Naive thymus-derived CD4-positive, alpha-beta T cell (primary cell): Measurements from ENCODE around the gene RFXANK. TPM values are rescaled to one million over a fixed set of nuclear protein-coding genes. Genes with fewer than 3 reads are reported as not detected.
"Not testable (repeated sequence)": the region's sequence is repeated elsewhere in the genome, so short reads cannot be mapped to it uniquely, and the experiment has no call there.

Experiments
- ATAC-seq: fragments of 150-1000 bp; cut with Tn5 transposase; 2 replicates; pipeline ENCODE4 v1.10.0; 2021; ENCODE audit warnings: mild to moderate bottlenecking, moderate library complexity
- CTCF ChIA-PET: fragments of 350-600 bp; sonication (Branson Sonifier 250); formaldehyde crosslinking; loops from one replicate; lab custom pipeline; 2021; ENCODE audit warnings: antibody characterized with exemption; lab: Charles Lee
- POLR2A ChIA-PET: fragments of 350-600 bp; sonication (Branson Sonifier 250); formaldehyde crosslinking; loops from one replicate; lab custom pipeline; 2021; ENCODE audit warnings: antibody characterized with exemption, inconsistent platforms; lab: Charles Lee
- DNase-seq, 9 donors: peaks; one replicate each; pipeline versions ENCODE4 v3.0.0 to v3.0.0-alpha.2; 2020 to 2022; ENCODE audit warnings: mixed read lengths in 1 of 9
- H3K27ac ChIP-seq: one replicate; pipeline ENCODE4 v1.7.0; 2013; ENCODE audit warnings: mild to moderate bottlenecking, low read depth, low read length, moderate library complexity
- H3K27me3 ChIP-seq, 2 donors: one replicate each; pipeline ENCODE4 v1.7.0; 2013; ENCODE audit warnings: low read length in 2 of 2, mild to moderate bottlenecking in 2 of 2, moderate library complexity in 2 of 2; ENCODE audit not compliant: control insufficient read depth in 2 of 2, insufficient read depth in 2 of 2
- H3K36me3 ChIP-seq, 3 experiments: 1 replicate in 2 of 3; 2 replicates in 1 of 3; pipeline ENCODE4 v1.7.0; 2013; ENCODE audit warnings: low read length in 3 of 3, mild to moderate bottlenecking in 3 of 3, moderate library complexity in 1 of 3; ENCODE audit not compliant: insufficient read depth in 3 of 3, control insufficient read depth in 2 of 3
- H3K4me1 ChIP-seq, 2 donors: one replicate each; pipeline ENCODE4 v1.7.0; 2013; ENCODE audit warnings: low read length in 2 of 2, mild to moderate bottlenecking in 2 of 2, moderate library complexity in 1 of 2; ENCODE audit not compliant: control insufficient read depth in 2 of 2, insufficient read depth in 2 of 2
- H3K4me3 ChIP-seq: 2 replicates; pipeline ENCODE4 v1.7.0; 2013; ENCODE audit warnings: mild to moderate bottlenecking, low read length
- H3K9me3 ChIP-seq, 3 experiments: 1 replicate in 2 of 3; 2 replicates in 1 of 3; pipeline ENCODE4 v1.7.0; 2013; ENCODE audit warnings: low read length in 3 of 3; ENCODE audit not compliant: control insufficient read depth in 2 of 3
- H3K27ac Mint-ChIP-seq, 9 donors: one replicate each; pipeline ENCODE4 v1.8.0; 2020 to 2022; ENCODE audit warnings: mixed read lengths in 9 of 9, mild to moderate bottlenecking in 8 of 9, moderate library complexity in 5 of 9, inconsistent platforms in 2 of 9
- H3K27me3 Mint-ChIP-seq, 5 donors: one replicate each; pipeline ENCODE4 v1.8.0; 2021 to 2022; ENCODE audit warnings: mixed read lengths in 5 of 5, mild to moderate bottlenecking in 1 of 5
- H3K36me3 Mint-ChIP-seq, 5 donors: one replicate each; pipeline ENCODE4 v1.8.0; 2020 to 2022; ENCODE audit warnings: mixed read lengths in 5 of 5, mild to moderate bottlenecking in 3 of 5, inconsistent platforms in 1 of 5
- H3K4me1 Mint-ChIP-seq, 7 donors: one replicate each; pipeline ENCODE4 v1.8.0; 2020 to 2022; ENCODE audit warnings: mixed read lengths in 7 of 7, mild to moderate bottlenecking in 3 of 7, inconsistent platforms in 1 of 7
- H3K4me3 Mint-ChIP-seq, 10 donors: one replicate each; pipeline ENCODE4 v1.8.0; 2020 to 2022; ENCODE audit warnings: mild to moderate bottlenecking in 10 of 10, mixed read lengths in 10 of 10, moderate library complexity in 6 of 10, inconsistent platforms in 2 of 10
- H3K9me3 Mint-ChIP-seq, 11 donors: one replicate each; pipeline ENCODE4 v1.8.0; 2020 to 2022; ENCODE audit warnings: mixed read lengths in 11 of 11, mild to moderate bottlenecking in 4 of 11, inconsistent platforms in 1 of 11, moderate library complexity in 1 of 11
- intact Hi-C, 2 donors: fragments of 100-400 bp; cut with micrococcal nuclease; formaldehyde crosslinking; loops; one replicate each; pipeline ENCODE4 v1.15.1; 2023
- polyA plus RNA-seq, 2 donors: library from polyadenylated mRNA; unstranded; fragments of 300-500 nt; fragmentation: Illumina TruSeq; gene quantifications; one replicate each; pipeline ENCODE4 v1.2.3, GENCODE V29; 2021
- total RNA-seq, 6 experiments: library from RNA in 5 of 6; stranded (reverse) in 5 of 6; gene quantifications; 1 replicate in 5 of 6; 2 replicates in 1 of 6; pipeline ENCODE4 v1.2.3 and lab custom pipeline; 2021 to 2026

The RFXANK gene
- total and polyA plus RNA-seq, 7 experiments from 2014 or later: 60.8 to 114 (median 76.9) TPM

DNA sequence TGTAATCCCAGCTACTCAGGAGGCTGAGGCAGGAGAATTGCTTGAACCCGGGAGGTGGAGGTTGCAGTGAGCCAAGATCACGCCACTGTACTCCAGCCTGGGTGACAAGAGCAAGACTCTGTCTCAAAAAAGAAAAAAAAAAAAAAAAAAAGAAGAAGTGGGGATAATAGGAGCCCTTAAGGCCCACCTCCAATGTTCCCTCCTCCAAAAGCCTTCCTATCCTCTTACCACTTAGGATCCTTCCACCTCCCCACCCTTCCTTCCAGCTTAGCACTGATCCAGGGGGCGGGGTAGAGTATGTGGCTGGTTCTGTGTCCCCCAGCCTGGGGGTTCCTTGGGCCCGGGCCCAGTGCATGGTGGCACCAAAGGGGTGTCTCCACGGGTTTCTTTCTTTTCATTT is 18.8 kb upstream of the RFXANK start:
- H3K27me3 Mint-ChIP-seq, H3K4me3 ChIP-seq, H3K27ac ChIP-seq, H3K4me1 ChIP-seq, H3K4me3 Mint-ChIP-seq, H3K27me3 ChIP-seq, H3K9me3 ChIP-seq, DNase-seq, H3K9me3 Mint-ChIP-seq, POLR2A ChIA-PET, ATAC-seq, H3K27ac Mint-ChIP-seq: not testable (repeated sequence)
- peaks cover 14 to 20% (median 17%) of the 10 kb centered on the region in 7 donors for H3K4me1 Mint-ChIP-seq
- peaks cover 0 to 11% (median 0%) of the 10 kb centered on the region in 5 donors for H3K36me3 Mint-ChIP-seq
- intact Hi-C loops: loop anchor here in 1 of 2 donors (1.0 to 5.0 kb wide), 2 partner anchors 36 to 120 kb away; partner anchors contain the start of gene TMEM161A
- H3K36me3 ChIP-seq: peaks cover 0 to 22% (median 0%) of the 10 kb centered on the region in 3 experiments
- CTCF ChIA-PET: interaction anchor here (1.1 to 1.5 kb wide), 2 partner anchors 125 to 264 kb away, joined by 4 read pairs; no protein-coding TSS in a partner anchor

- CTCF ChIA-PET: no interaction called here
Observed at GRCh38 chr19:19176950-19177349, 15.1 kb upstream of the RFXANK start.

DNA sequence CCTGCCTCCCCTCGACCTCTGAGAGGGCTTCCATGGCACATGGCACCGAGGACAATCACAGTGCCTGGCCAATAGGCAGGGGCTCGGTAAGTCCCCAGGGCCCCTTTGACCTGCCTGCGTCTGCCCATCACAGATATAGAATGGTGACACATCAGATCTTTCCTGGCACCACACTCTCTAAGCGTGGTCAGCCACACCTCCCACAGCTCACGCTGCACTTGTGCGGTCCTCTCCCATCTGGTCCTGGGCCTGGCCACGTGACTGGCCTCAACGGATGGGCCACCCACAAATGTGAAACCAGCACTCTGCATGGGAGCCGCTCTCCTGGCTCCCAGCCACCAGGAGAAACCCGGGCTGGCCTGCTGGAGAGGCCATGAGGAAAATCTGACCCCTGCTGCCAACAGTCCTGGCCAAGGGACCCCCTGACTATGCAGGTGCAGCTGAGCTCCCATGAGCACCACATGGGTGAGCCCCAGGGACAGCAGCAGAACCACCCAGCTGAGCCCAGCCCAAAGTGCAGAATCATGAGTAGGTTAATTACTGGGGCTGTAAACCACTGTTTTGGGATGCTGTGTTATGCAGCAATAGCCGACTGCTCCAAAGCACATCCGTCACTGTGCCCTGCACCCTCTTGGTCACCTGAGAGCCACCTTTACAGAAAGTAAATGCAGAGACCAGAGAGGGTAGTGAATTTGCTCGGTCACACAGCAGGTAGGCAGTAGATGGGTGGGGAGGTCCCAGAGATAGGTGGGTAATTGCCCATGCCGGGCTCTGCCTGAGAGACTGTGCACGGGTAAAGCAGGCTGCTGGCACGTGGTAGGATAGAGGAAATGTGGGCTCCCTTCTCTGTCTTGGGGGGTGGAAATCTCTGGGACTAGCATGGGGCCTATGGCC is 12.3 kb upstream of the RFXANK start:
- H3K4me3 Mint-ChIP-seq: no peak overlapping the region
- no peaks in the 10 kb centered on the region for H3K9me3 Mint-ChIP-seq
- Histone ChIP-seq H3K4me3 (no peak overlapping the region), H3K4me1 (no peaks in the 10 kb centered on the region), H3K27ac (no peak overlapping the region), H3K36me3 (peaks cover 0 to 67% (median 0%) of the 10 kb centered on the region in 3 experiments), H3K9me3 (no peaks in the 10 kb centered on the region), H3K27me3 (no peaks in the 10 kb centered on the region)
- no peaks in the 10 kb centered on the region for H3K27me3 Mint-ChIP-seq
- intact Hi-C loops: no loop called here
- H3K27ac Mint-ChIP-seq: peak overlapping the region in 1 of 9 donors; percentile 19
- no peak for ATAC-seq
- peaks cover 0 to 32% (median 9%) of the 10 kb centered on the region in 5 donors for H3K36me3 Mint-ChIP-seq
- peaks cover 0 to 6% (median 0%) of the 10 kb centered on the region in 7 donors for H3K4me1 Mint-ChIP-seq
- no peak for DNase-seq
- POLR2A ChIA-PET: no interaction called here
- CTCF ChIA-PET: no interaction called here

More at GRCh38 chr19:19176950-19177349, 15.1 kb upstream of the RFXANK start:
- POLR2A ChIA-PET: no interaction called here
- no peaks in the 10 kb centered on the region for H3K27me3 ChIP-seq
- H3K36me3 ChIP-seq: peaks cover 0 to 55% (median 0%) of the 10 kb centered on the region in 3 experiments
- H3K27ac ChIP-seq: no peak overlapping the region
- Mint-ChIP-seq H3K4me3 (no peak overlapping the region), H3K27ac (no peak overlapping the region), H3K27me3 (no peaks in the 10 kb centered on the region), H3K9me3 (no peaks in the 10 kb centered on the region), H3K36me3 (peaks cover 0 to 23% (median 5%) of the 10 kb centered on the region in 5 donors), H3K4me1 (peaks cover 0 to 5% (median 0%) of the 10 kb centered on the region in 7 donors)
- H3K4me3 ChIP-seq: no peak overlapping the region
- intact Hi-C loops: no loop called here
- H3K4me1 ChIP-seq: no peaks in the 10 kb centered on the region
- no peaks in the 10 kb centered on the region for H3K9me3 ChIP-seq
- DNase-seq: no peak
- ATAC-seq: no peak

- Histone ChIP-seq H3K4me3 (no peak overlapping the region), H3K27me3 (no peaks in the 10 kb centered on the region), H3K4me1 (no peaks in the 10 kb centered on the region), H3K36me3 (peaks cover 0 to 76% (median 0%) of the 10 kb centered on the region in 3 experiments), H3K9me3 (no peaks in the 10 kb centered on the region), H3K27ac (no peak overlapping the region)
- Mint-ChIP-seq H3K4me3 (no peak overlapping the region), H3K4me1 (peaks cover 6 to 12% (median 8%) of the 10 kb centered on the region in 7 donors), H3K9me3 (peaks cover 0 to under 1% (median 0%) of the 10 kb centered on the region in 11 donors), H3K27me3 (no peaks in the 10 kb centered on the region), H3K27ac (peak overlapping the region in 1 of 9 donors; percentile 38), H3K36me3 (peaks cover 6 to 38% (median 10%) of the 10 kb centered on the region in 5 donors)
- CTCF ChIA-PET: no interaction called here
- intact Hi-C loops: no loop called here
- POLR2A ChIA-PET: no interaction called here
- DNase-seq: no peak
- no peak for ATAC-seq
Observed at GRCh38 chr19:19181488-19181998, 10.5 kb upstream of the RFXANK start.

GRCh38 chr19:19185853-19186740 is 6.0 kb upstream of the RFXANK start:
- Mint-ChIP-seq H3K27me3 (no peaks in the 10 kb centered on the region), H3K9me3 (peaks cover 0 to 2% (median 0%) of the 10 kb centered on the region in 11 donors), H3K4me1 (peaks cover 20 to 43% (median 30%) of the 10 kb centered on the region in 7 donors), H3K36me3 (peaks cover 6 to 35% (median 9%) of the 10 kb centered on the region in 5 donors), H3K4me3 (no peak overlapping the region), H3K27ac (peak overlapping the region in 6 of 9 donors; percentile 22 to 74 (median 62))
- POLR2A ChIA-PET: no interaction called here
- peak; percentile 86 for ATAC-seq
- H3K36me3 ChIP-seq: peaks cover 0 to 40% (median 0%) of the 10 kb centered on the region in 3 experiments
- no peak overlapping the region for H3K27ac ChIP-seq
- peak; percentile 29 to 70 (median 58) for DNase-seq
- intact Hi-C loops: loop anchor here (1.0 to 2.0 kb wide), 2 partner anchors 39 to 305 kb away; no protein-coding TSS in a partner anchor
- H3K27me3 ChIP-seq: no peaks in the 10 kb centered on the region
- CTCF ChIA-PET: interaction anchor here (1.3 kb wide), 1 partner anchor 39 kb away, joined by 5 read pairs; no protein-coding TSS in a partner anchor
- peaks cover 12 to 20% of the 10 kb centered on the region in 2 donors for H3K4me1 ChIP-seq
- no peaks in the 10 kb centered on the region for H3K9me3 ChIP-seq
- no peak overlapping the region for H3K4me3 ChIP-seq

- DNase-seq (no peak), ATAC-seq (no peak)
- intact Hi-C loops: loop anchor here (1.0 to 2.0 kb wide), 2 partner anchors 39 to 304 kb away; no protein-coding TSS in a partner anchor
- H3K9me3 ChIP-seq: no peaks in the 10 kb centered on the region
- H3K27me3 ChIP-seq: no peaks in the 10 kb centered on the region
- no peak overlapping the region for H3K4me3 Mint-ChIP-seq
- peaks cover 0 to 2% (median 0%) of the 10 kb centered on the region in 11 donors for H3K9me3 Mint-ChIP-seq
- H3K36me3 ChIP-seq: peaks cover 0 to 36% (median 0%) of the 10 kb centered on the region in 3 experiments
- peaks cover 13 to 22% of the 10 kb centered on the region in 2 donors for H3K4me1 ChIP-seq
- CTCF ChIA-PET: no interaction called here
- POLR2A ChIA-PET: no interaction called here
- peaks cover 6 to 31% (median 9%) of the 10 kb centered on the region in 5 donors for H3K36me3 Mint-ChIP-seq
- peak overlapping the region in 3 of 9 donors; percentile 44 to 71 (median 44) for H3K27ac Mint-ChIP-seq
- no peaks in the 10 kb centered on the region for H3K27me3 Mint-ChIP-seq
- no peak overlapping the region for H3K27ac ChIP-seq
- no peak overlapping the region for H3K4me3 ChIP-seq
- H3K4me1 Mint-ChIP-seq: peaks cover 20 to 49% (median 35%) of the 10 kb centered on the region in 7 donors
Observed at GRCh38 chr19:19186742-19187141, 5.3 kb upstream of the RFXANK start.
